Activated CD4-positive, alpha-beta memory T cell treated with anti-CD3 and anti-CD28 coated beads for 36 hours (primary cell): ENCODE data around the gene MTOR. TPM values are rescaled to one million over a fixed set of nuclear protein-coding genes. Genes with fewer than 3 reads are reported as not detected.
A peak's percentile ranks its signal among the peaks of the same experiment; 100 is the strongest.

ENCODE experiments used
- CTCF ChIA-PET: fragments of 350-600 bp; sonication (Branson Sonifier 250); formaldehyde crosslinking; loops from one replicate; lab custom pipeline; 2021; ENCODE audit warnings: antibody characterized with exemption, inconsistent platforms; lab: Charles Lee
- POLR2A ChIA-PET: fragments of 350-600 bp; sonication (Branson Sonifier 250); formaldehyde crosslinking; loops from one replicate; lab custom pipeline; 2021; ENCODE audit warnings: antibody characterized with exemption; lab: Charles Lee
- DNase-seq: peaks from one replicate; pipeline ENCODE4 v3.0.0-alpha.2; 2020
- H3K27ac Mint-ChIP-seq: one replicate; pipeline ENCODE4 v1.8.0; 2021; ENCODE audit warnings: mixed read lengths
- H3K27me3 Mint-ChIP-seq: one replicate; pipeline ENCODE4 v1.8.0; 2021; ENCODE audit warnings: mixed read lengths
- H3K36me3 Mint-ChIP-seq: one replicate; pipeline ENCODE4 v1.8.0; 2021; ENCODE audit warnings: mixed read lengths
- H3K4me1 Mint-ChIP-seq: one replicate; pipeline ENCODE4 v1.8.0; 2021; ENCODE audit warnings: low read depth, mixed read lengths
- H3K4me3 Mint-ChIP-seq: one replicate; pipeline ENCODE4 v1.8.0; 2021; ENCODE audit warnings: mild to moderate bottlenecking, mixed read lengths
- H3K9me3 Mint-ChIP-seq: one replicate; pipeline ENCODE4 v1.8.0; 2021; ENCODE audit warnings: mixed read lengths
- intact Hi-C: fragments of 100-400 bp; cut with micrococcal nuclease; formaldehyde crosslinking; loops from one replicate; pipeline ENCODE4 v1.15.1; 2023
- total RNA-seq, 2 experiments: library from RNA; stranded (reverse); gene quantifications; one replicate each; pipeline ENCODE4 v1.2.3, GENCODE V29; 2021

MTOR gene
- total RNA-seq, 2 experiments from 2014 or later = 35.8 to 39.4 TPM

DNA sequence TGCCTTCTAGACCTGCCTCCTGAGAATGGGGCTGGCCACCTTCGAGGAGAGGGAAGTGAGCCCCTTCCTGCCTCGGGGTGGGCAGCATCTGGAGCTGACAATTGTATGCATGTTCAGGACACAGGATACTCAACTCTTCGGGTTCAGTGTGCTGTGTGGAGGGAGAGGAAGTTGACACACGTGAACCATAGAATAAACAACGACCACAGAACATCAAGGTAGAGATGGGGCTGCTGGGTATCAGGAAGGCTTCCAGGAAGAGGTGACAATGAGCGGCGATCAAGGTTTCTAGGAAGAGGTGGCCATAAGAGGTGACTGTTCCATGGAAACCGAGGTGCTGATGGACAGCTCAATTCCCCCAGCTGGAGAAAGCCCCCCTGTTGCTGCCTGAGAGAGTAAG, 32.6 kb upstream of the MTOR start:
- Mint-ChIP-seq H3K36me3 (peaks cover 20% of the 10 kb centered on the region), H3K9me3 (no peaks in the 10 kb centered on the region), H3K27ac (peak overlapping the region; percentile 18), H3K4me3 (no peak overlapping the region), H3K4me1 (peaks cover 62% of the 10 kb centered on the region), H3K27me3 (no peaks in the 10 kb centered on the region)
- intact Hi-C loops = loop anchor here (5.0 kb wide), 1 partner anchor 53 kb away; no protein-coding TSS in a partner anchor
- no peak for DNase-seq
- ChIA-PET POLR2A (no interaction called here), CTCF (no interaction called here)

DNA sequence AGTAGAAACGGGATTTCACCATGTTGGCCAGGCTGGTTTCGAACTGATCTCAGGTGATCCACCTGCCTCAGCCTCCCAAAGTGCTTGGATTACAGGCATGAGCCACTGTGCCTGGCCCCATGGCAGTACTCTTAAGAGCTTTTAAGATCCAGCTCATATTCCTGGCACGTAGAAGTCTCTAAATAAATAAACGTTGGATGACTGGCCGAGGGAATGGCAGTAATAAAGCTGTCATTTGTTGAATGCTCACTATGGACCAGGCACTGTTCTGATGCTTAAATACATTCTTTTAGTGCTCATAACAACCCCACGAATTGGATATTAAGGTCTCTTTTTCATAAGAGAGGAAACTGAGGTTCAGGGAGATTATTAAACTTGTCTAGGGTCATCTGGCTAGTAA, 31.5 kb upstream of the MTOR start:
- intact Hi-C loops = no loop called here
- Mint-ChIP-seq H3K36me3 (peaks cover 24% of the 10 kb centered on the region), H3K4me3 (no peak overlapping the region), H3K9me3 (no peaks in the 10 kb centered on the region), H3K27me3 (no peaks in the 10 kb centered on the region), H3K27ac (no peak overlapping the region), H3K4me1 (peaks cover 58% of the 10 kb centered on the region)
- DNase-seq = no peak
- ChIA-PET CTCF (interaction anchor here (1.5 kb wide), 1 partner anchor 52 kb away, joined by 4 read pairs; no protein-coding TSS in a partner anchor), POLR2A (no interaction called here)

- Mint-ChIP-seq H3K9me3 (no peaks in the 10 kb centered on the region), H3K4me1 (peaks cover 54% of the 10 kb centered on the region), H3K4me3 (no peak overlapping the region), H3K27ac (no peak overlapping the region), H3K36me3 (peaks cover 38% of the 10 kb centered on the region), H3K27me3 (no peaks in the 10 kb centered on the region)
- POLR2A ChIA-PET = no interaction called here
- no peak for DNase-seq
- CTCF ChIA-PET = interaction anchor here (1.3 kb wide), 1 partner anchor 49 kb away, joined by 4 read pairs; no protein-coding TSS in a partner anchor
- intact Hi-C loops = no loop called here
Measured at GRCh38 chr1:11291049-11291448, 28.7 kb upstream of the MTOR start.

DNA sequence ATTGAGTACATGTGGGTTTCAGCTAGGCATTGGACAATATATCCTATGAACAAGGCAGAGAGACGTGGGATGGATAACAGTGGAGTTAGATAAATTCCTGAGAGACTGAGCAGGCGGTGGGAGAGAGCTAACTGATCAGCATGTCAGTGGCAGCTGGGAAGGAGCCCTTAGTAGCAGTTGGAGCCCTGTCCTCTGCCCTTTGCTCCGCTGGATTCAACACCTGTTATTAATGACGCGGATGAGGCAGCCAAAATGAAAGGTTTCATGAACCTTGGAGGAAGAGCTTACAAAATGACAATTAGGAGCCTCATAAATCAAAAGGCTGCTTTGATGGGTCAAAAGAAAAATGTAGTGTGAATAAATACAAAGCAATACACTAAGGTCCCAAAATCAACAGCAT, 26.7 kb upstream of the MTOR start:
- Mint-ChIP-seq H3K9me3 (no peaks in the 10 kb centered on the region), H3K27ac (no peak overlapping the region), H3K36me3 (peaks cover 35% of the 10 kb centered on the region), H3K4me3 (no peak overlapping the region), H3K4me1 (peaks cover 56% of the 10 kb centered on the region), H3K27me3 (no peaks in the 10 kb centered on the region)
- ChIA-PET POLR2A (no interaction called here), CTCF (interaction anchor here (0.6 to 0.7 kb wide), 2 partner anchors 18 to 31 kb away, joined by 3 read pairs; no protein-coding TSS in a partner anchor)
- no peak for DNase-seq
- intact Hi-C loops = no loop called here

- H3K9me3 Mint-ChIP-seq = no peaks in the 10 kb centered on the region
- ChIA-PET CTCF (no interaction called here), POLR2A (no interaction called here)
- peaks cover 61% of the 10 kb centered on the region for H3K4me1 Mint-ChIP-seq
- H3K4me3 Mint-ChIP-seq = no peak overlapping the region
- H3K27ac Mint-ChIP-seq = no peak overlapping the region
- peaks cover 34% of the 10 kb centered on the region for H3K36me3 Mint-ChIP-seq
- intact Hi-C loops = no loop called here
- DNase-seq = no peak
- no peaks in the 10 kb centered on the region for H3K27me3 Mint-ChIP-seq
Measured at GRCh38 chr1:11286735-11287410, 24.5 kb upstream of the MTOR start.

DNA sequence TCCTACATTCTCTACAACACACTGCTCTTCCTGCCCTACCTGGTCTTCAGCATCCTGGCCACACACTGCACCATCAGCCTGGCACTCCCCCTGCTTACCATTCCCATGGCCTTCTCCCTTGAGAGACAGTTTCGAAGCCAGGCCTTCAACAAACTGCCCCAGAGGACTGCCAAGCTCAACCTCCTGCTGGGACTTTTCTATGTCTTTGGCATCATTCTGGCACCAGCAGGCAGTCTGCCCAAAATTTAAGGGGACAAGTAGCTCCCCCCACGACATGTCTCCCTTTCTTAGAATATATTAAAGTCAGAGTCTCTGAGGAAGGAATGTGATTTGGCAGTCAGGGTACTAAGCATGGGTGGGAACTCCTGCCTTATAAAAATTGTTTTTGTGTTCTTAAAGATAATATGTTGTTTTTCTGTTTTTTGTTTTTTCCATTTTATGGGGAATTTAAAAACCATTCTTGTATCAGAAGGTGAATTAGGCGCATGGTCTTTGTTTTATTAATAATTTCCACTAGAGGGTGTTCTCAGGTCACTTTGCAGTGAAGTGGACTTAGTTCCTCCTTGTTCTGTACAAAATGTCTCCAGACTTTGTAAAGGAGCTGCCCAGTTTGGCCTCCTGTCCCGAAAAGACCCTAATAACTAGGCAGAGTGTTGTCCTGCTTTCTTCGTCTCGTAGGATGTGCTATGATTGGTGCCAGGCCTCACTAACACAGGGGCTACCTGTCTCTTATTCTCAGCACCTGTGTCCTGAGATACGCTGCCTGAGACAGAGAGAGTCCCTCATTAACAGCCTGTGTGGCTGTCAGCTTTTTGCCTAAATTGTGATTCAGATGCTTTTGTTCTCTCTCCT, 23.8 kb upstream of the MTOR start:
- CTCF ChIA-PET = no interaction called here
- no peak overlapping the region for H3K4me3 Mint-ChIP-seq
- intact Hi-C loops = no loop called here
- POLR2A ChIA-PET = no interaction called here
- no peaks in the 10 kb centered on the region for H3K9me3 Mint-ChIP-seq
- DNase-seq = no peak
- peak overlapping the region; percentile 40 for H3K27ac Mint-ChIP-seq
- H3K27me3 Mint-ChIP-seq = no peaks in the 10 kb centered on the region
- H3K36me3 Mint-ChIP-seq = peaks cover 32% of the 10 kb centered on the region
- H3K4me1 Mint-ChIP-seq = peaks cover 62% of the 10 kb centered on the region

GRCh38 chr1:11284784-11285183, 22.4 kb upstream of the MTOR start:
- peaks cover 65% of the 10 kb centered on the region for H3K4me1 Mint-ChIP-seq
- no peaks in the 10 kb centered on the region for H3K9me3 Mint-ChIP-seq
- no peak overlapping the region for H3K4me3 Mint-ChIP-seq
- intact Hi-C loops = no loop called here
- peak overlapping the region; percentile 58 for H3K27ac Mint-ChIP-seq
- CTCF ChIA-PET = no interaction called here
- no peak for DNase-seq
- POLR2A ChIA-PET = interaction anchor here (1.6 kb wide), 1 partner anchor 22 kb away, joined by 5 read pairs; the partner anchor contains the start of gene MTOR
- H3K27me3 Mint-ChIP-seq = no peaks in the 10 kb centered on the region
- H3K36me3 Mint-ChIP-seq = peaks cover 32% of the 10 kb centered on the region

DNA sequence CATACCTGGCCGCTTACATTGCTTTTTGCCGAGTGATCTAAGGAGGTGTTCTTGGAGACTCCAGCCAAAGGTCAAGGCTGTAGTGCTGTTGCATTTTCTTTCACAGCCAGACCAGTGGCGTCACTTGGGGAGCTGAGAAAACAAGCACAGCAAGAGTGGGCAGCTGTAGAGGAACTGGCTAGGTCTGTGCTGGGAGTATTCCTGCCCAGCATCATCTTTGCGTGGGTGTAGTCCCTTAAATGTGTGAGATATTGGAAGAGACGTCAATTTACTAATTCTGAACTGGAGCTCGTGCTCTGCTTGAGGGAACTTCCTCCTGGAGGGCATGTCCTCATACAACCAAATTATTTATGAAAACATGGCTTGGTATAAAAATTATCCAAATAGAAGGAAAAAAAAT, 20.8 kb upstream of the MTOR start:
- intact Hi-C loops = no loop called here
- Mint-ChIP-seq H3K27ac (peak overlapping the region; percentile 36), H3K27me3 (no peaks in the 10 kb centered on the region), H3K4me3 (no peak overlapping the region), H3K4me1 (peaks cover 68% of the 10 kb centered on the region), H3K36me3 (peaks cover 26% of the 10 kb centered on the region), H3K9me3 (no peaks in the 10 kb centered on the region)
- ChIA-PET POLR2A (interaction anchor here (0.5 to 1.6 kb wide), 3 partner anchors 10 to 98 kb away, joined by 3 to 5 read pairs (median 4); partner anchors contain the start of gene MTOR), CTCF (interaction anchor here (0.6 to 1.5 kb wide), 2 partner anchors 44 to 363 kb away, joined by 3 to 5 read pairs; no protein-coding TSS in a partner anchor)
- DNase-seq = no peak

DNA sequence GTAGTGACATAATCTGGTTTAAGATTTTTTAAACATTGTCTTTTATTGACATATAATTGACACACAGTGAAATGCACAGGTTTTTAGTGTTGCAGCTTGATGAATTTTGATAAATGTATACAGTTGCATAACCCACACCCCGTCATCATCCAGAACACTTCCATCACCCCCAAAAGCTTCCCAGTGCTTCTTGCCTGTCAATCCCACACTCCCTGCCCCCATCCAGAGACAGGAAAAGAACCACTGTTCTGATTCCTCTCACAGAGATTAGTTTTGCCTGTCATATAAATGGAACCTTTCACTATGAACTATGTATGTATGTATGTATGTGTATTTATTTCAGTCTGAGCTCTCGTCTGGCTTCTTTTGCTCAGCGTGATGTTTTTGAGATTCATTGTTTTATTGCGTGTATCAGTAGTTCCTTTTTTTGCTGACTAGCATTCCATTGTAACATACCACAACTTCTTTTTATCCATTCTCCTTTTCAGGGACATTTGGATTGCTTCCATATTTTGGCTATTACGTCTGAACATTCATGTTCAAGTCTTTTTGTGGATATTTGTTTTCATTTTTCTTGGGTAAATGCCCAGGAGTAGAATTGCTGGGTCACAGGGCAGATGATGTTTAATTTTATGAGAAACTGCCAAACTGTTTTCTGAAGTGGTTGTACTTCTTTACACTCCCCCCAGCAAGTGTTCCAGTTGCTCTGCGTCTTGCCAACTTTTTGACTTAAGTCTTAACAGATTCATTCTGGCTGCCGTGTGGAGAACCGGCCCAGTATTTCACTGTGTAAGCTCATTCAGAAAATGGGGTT, 19.4 kb upstream of the MTOR start:
- intact Hi-C loops = no loop called here
- no peak for DNase-seq
- Mint-ChIP-seq H3K36me3 (peaks cover 29% of the 10 kb centered on the region), H3K4me1 (peaks cover 76% of the 10 kb centered on the region), H3K27me3 (no peaks in the 10 kb centered on the region), H3K4me3 (no peak overlapping the region), H3K27ac (peak overlapping the region; percentile 85), H3K9me3 (no peaks in the 10 kb centered on the region)
- CTCF ChIA-PET = interaction anchor here (0.9 to 1.3 kb wide), 2 partner anchors 364 to 368 kb away, joined by 3 to 6 read pairs; no protein-coding TSS in a partner anchor
- POLR2A ChIA-PET = no interaction called here

DNA sequence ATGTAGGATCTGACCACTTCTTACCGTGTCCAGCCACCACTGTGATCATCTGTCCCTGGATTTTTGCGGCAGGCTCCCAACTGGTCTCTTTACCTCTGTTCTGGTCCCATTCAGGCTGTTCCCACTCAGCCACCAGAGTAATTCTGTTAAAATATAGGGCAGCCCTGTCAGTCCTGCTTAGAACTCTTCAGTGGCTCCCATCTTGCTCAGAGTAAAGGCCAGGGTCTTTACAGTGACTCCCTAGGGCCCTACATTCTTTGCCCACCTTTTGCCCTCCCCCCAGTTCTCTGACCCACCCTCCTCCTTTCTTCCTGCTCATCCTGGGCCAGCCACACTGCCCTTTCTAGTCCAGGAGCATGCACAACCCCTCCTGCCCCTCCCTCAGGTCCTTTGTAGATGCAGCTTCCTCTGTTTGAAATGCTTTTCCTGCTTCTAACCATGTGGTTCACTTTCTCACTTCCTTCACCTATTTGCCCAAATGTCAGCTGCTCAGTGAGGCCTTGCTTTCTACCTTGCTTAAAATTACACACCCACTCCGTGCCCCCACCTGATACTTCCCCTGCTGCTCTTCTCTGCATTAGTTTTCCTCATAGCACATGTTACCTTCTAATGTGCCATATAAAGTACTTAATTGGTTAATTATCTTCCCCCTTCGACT, 18.5 kb upstream of the MTOR start:
- Mint-ChIP-seq H3K27ac (peak overlapping the region; percentile 85), H3K9me3 (no peaks in the 10 kb centered on the region), H3K36me3 (peaks cover 24% of the 10 kb centered on the region), H3K4me1 (peaks cover 76% of the 10 kb centered on the region), H3K4me3 (no peak overlapping the region), H3K27me3 (no peaks in the 10 kb centered on the region)
- intact Hi-C loops = no loop called here
- ChIA-PET POLR2A (no interaction called here), CTCF (interaction anchor here (0.7 to 1.3 kb wide), 4 partner anchors 21 to 369 kb away, joined by 3 to 6 read pairs (median 3); no protein-coding TSS in a partner anchor)
- no peak for DNase-seq

GRCh38 chr1:11279630-11280029, 17.3 kb upstream of the MTOR start:
- no peaks in the 10 kb centered on the region for H3K27me3 Mint-ChIP-seq
- intact Hi-C loops = no loop called here
- no peak for DNase-seq
- H3K4me3 Mint-ChIP-seq = no peak overlapping the region
- ChIA-PET CTCF (no interaction called here), POLR2A (interaction anchor here (0.9 kb wide), 1 partner anchor 628 kb away, joined by 3 read pairs; no protein-coding TSS in a partner anchor)
- peak overlapping the region; percentile 85 for H3K27ac Mint-ChIP-seq
- H3K4me1 Mint-ChIP-seq = peaks cover 74% of the 10 kb centered on the region
- no peaks in the 10 kb centered on the region for H3K9me3 Mint-ChIP-seq
- H3K36me3 Mint-ChIP-seq = peaks cover 29% of the 10 kb centered on the region
